HG03066 (cell line): ENCODE results near the gene TNFRSF19.
"Not testable (repeated sequence)": the region's sequence is repeated elsewhere in the genome, so short reads cannot be mapped to it uniquely, and the experiment has no call there.

Source experiments
- ATAC-seq: cut with Tn5 transposase; IDR thresholded peaks from one replicate; pipeline ENCODE4 v1.9.1; 2021; ENCODE audit warnings: low read depth; ENCODE audit not compliant: unreplicated experiment

Gene TNFRSF19

GRCh38 chr13:23651887-23652286 is 81.7 kb downstream of the TNFRSF19 start:
- no peak for ATAC-seq

DNA sequence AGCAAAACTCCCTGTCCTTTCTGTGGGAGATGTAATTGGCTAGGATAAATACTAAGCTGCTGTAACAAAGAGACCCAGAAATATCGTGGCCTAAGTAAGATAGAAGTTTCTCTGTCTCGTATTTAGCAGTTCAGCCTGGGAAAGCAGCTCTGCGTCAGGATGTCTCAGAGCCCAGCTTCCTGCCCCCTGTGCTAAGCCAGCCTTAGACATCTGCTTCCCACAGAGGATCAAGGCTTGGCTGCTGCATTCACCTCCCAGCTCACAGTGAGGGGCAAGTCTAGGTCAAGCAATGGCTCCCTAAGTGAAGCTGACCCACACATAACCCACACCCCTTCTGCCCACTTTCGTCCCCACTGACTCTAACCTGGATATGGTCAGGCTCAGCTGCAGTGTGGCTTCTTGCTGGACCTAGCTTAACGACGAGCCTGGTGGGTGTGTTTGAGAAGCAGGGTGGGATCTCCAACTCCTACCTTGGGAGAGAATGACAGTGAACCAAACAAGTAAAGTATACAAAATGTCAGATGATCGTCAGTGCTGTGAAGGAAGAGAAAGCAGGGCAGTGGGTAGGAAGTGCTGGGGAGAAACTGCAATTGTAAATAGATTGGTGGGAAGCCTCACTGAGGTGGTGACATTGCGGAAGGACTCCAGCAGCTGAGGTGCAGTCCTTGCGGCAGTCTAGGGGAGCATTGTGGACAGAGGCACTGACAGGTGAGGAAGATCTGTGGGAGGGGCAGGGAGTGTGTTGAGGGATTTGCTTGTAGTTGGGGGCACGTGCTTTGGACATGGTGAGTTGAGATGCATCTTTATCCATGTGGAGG is 82.9 kb downstream of the TNFRSF19 start:
- no peak for ATAC-seq

DNA sequence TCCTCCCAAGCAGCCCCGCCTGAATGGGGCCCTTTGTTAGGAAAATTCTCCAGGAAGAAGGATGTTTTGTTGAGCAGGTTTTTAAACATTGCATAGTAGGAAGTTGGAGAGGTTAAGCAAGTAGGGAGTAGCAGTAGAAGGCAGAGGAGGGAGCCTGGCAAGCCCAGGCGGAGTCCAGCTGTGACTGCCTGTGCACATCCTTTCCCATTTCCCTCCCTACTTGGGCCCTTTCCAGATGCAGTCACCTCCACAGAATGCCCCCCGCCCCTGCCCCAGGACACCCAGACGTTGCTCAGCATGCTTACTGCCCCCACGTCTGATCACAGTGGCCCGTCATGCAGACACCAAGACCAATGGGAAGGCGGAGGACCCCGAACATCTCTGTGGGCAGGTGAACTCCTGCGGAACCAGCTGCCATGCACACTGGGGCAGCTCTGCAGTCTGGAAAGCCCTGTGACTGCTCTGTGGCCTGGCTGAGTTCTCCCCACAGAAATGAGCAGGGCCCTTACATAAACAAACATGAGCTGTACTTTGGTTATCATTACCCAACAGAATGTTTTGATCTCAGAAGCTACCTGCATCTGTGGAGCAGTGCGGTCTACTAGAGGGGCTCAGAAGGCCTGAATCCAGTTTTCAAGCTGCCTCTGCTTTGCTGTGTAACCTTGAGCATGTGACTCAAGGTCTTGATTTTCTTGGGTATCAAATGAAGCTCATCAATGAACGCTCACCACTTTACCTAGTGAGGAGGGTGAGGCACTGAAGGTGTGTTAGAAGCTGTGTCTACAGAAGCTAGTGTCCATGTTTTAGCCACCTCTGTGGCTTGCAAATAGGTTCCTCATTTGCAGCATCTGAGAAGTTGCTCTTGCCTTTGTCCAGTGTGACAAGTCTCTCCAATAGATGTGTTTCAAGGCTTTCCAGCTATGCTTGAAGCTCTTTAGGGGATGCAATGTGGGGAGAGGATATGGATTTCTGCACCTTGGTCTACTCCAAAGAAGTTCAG is 84.2 kb downstream of the TNFRSF19 start:
- no peak for ATAC-seq

- no peak for ATAC-seq
These were observed 85.1 kb downstream of the TNFRSF19 start for GRCh38 chr13:23655321-23655720.

DNA sequence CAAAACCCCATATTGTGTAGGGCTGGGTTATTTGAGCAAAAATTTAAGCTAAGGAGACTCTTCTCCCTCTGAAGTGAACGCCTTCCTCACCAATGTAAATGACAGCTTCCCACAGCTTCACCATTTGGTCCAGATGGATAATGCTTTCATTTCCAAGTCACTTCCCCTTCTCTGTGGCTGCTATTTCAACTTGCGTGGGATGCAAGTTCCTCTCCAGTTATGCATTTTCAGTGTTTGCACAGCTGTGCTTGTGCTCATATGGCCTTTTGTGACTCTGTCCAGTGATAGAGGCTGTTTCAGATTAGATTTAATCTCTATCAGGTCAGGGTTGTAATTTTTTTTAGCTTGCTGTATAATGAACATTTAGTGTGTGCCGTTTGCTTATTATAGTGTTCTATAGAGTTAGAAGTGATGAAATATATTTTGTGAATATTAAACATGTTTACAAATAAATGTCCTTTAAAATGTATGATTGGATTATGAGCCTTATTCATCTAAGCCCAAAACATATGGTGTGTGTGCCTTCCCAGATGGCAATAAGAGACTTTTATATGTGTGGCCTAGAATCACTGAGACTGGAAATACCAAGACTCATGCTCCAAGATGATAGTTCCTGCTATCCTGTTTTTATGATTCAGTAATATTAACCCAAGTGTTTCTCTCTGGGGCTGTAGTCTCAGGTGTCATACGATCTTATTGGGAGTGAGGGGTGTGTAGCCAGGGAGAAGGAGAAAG is 86.6 kb downstream of the TNFRSF19 start:
- ATAC-seq, result no peak

- no peak for ATAC-seq
These were observed 88.8 kb downstream of the TNFRSF19 start for GRCh38 chr13:23658929-23659541.

DNA sequence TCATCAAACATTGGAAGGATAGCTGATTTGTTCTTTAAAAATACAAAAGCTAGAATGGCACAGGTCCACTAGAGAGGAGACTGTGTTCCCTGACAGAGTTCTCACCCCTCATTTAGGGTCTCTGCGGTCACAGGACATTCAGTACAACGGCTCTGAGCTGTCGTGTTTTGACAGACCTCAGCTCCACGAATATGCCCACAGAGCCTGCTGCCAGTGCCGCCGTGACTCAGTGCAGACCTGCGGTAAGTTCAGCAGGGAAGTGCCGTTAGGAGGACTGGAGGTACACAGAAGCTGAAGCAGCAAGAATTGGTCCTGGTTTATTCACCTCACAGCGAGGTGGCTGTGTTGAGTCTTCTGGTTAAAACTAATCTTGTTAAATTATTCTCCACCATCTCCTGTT is 90.0 kb downstream of the TNFRSF19 start:
- ATAC-seq, result no peak

DNA sequence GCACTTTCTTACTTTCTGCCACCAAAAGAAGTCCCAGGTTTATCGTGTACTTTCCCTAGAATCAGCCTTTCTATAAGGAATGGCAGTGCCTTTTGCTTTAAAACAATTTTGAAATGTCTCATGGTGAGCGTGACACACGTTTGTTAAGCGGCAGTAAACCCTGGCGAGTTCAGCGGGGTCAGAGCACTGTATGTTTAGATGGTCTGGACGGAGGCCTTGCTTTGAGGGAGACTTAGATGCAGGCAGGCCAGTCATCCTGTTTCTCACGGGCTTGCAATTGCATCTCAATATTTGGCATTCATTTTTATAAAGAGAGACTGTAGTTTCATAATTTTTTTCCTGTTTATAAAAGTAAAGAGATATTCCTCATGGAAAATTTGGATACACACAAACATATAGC is 96.4 kb downstream of the TNFRSF19 start:
- no peak for ATAC-seq

GRCh38 chr13:23667750-23668149 is 97.5 kb downstream of the TNFRSF19 start:
- no peak for ATAC-seq

- ATAC-seq, result no peak
These were observed 98.3 kb downstream of the TNFRSF19 start for GRCh38 chr13:23668562-23668961.

- ATAC-seq, result no peak
These were observed 100.6 kb downstream of the TNFRSF19 start for GRCh38 chr13:23670793-23671192.

DNA sequence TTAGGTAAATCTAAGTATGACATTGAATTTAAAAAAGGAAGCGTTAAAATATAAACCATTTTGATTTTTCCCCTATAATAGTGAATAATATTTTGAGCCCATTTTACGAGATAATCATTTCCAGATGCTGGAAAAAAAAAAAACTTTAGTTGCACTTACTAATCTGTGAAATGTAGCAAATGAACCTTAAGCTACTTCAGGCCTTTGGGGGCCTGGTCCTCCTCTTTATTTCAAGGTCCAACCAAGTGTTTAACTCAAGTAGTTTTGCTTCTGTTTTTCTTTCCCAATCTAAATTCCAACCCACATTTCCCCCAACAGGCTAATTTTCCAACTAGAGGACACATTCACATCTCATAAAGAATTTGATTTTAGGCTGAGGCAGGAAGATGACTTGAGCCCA is 101.2 kb downstream of the TNFRSF19 start:
- ATAC-seq, result no peak

- no peak for ATAC-seq
These were observed 101.7 kb downstream of the TNFRSF19 start for GRCh38 chr13:23671897-23672296.

- ATAC-seq, result no peak
These were observed 102.4 kb downstream of the TNFRSF19 start for GRCh38 chr13:23672616-23673015.

DNA sequence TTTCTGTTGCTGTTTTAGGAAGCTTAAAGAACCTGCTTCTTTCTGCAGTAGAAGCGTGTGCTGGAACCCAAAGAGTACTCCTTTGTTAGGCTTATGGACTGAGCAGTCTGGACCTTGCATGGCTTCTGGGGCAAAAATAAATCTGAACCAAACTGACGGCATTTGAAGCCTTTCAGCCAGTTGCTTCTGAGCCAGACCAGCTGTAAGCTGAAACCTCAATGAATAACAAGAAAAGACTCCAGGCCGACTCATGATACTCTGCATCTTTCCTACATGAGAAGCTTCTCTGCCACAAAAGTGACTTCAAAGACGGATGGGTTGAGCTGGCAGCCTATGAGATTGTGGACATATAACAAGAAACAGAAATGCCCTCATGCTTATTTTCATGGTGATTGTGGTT is 103.1 kb downstream of the TNFRSF19 start:
- ATAC-seq, result no peak

DNA sequence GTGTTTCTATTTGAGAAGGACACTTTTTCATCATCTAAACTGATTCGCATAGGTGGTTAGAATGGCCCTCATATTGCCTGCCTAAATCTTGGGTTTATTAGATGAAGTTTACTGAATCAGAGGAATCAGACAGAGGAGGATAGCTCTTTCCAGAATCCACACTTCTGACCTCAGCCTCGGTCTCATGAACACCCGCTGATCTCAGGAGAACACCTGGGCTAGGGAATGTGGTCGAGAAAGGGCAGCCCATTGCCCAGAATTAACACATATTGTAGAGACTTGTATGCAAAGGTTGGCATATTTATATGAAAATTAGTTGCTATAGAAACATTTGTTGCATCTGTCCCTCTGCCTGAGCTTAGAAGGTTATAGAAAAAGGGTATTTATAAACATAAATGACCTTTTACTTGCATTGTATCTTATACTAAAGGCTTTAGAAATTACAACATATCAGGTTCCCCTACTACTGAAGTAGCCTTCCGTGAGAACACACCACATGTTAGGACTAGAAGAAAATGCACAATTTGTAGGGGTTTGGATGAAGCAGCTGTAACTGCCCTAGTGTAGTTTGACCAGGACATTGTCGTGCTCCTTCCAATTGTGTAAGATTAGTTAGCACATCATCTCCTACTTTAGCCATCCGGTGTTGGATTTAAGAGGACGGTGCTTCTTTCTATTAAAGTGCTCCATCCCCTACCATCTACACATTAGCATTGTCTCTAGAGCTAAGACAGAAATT is 103.8 kb downstream of the TNFRSF19 start:
- ATAC-seq, result no peak

GRCh38 chr13:23674795-23675640 is 104.8 kb downstream of the TNFRSF19 start:
- ATAC-seq, result no peak

- ATAC-seq, result not testable (repeated sequence)
These were observed 107.6 kb downstream of the TNFRSF19 start for GRCh38 chr13:23677679-23678288.
